ENCODE measurements around the gene SNX25. TPM values are rescaled to one million over a fixed set of nuclear protein-coding genes. Genes with fewer than 3 reads are reported as not detected.

The SNX25 gene
- total RNA-seq, 1 donor from 2014 or later: 29.5 TPM

GRCh38 chr4:185378264-185378663, 168.9 kb downstream of the SNX25 start:
- H3K27ac Mint-ChIP-seq (ENCODE audit: unreplicated experiment): no peak overlapping the region
- no peak overlapping the region for H3K4me2 ChIP-seq (ENCODE audit: low read length)

GRCh38 chr4:185379326-185380295, 170.2 kb downstream of the SNX25 start:
- Mint-ChIP-seq H3K36me3 (ENCODE audit: low read depth, unreplicated experiment) (peaks cover 24% of the 10 kb centered on the region), H3K4me3 (ENCODE audit: unreplicated experiment) (no peak overlapping the region), H3K27me3 (ENCODE audit: low read depth, unreplicated experiment) (no peaks in the 10 kb centered on the region), H3K9me3 (ENCODE audit: unreplicated experiment) (peaks cover 3% of the 10 kb centered on the region), H3K4me1 (ENCODE audit: low read depth, unreplicated experiment) (no peaks in the 10 kb centered on the region), H3K27ac (ENCODE audit: unreplicated experiment) (no peak overlapping the region)
- no peaks in the 10 kb centered on the region for H3K79me2 ChIP-seq (ENCODE audit: insufficient read depth, low read length)
- H3K27ac ChIP-seq (ENCODE audit: low read depth, low read length): no peak overlapping the region
- no peak for FAIRE-seq
- no peaks in the 10 kb centered on the region for H3K9me3 ChIP-seq (ENCODE audit: insufficient read depth, low read depth, low read length)
- H3K4me2 ChIP-seq (ENCODE audit: low read length): no peak overlapping the region
- no peak overlapping the region for H2AFZ ChIP-seq (ENCODE audit: low read depth, low read length)
- H4K20me1 ChIP-seq (ENCODE audit: insufficient read depth, low read length): no peaks in the 10 kb centered on the region
- no peak for DNase-seq (ENCODE audit: low read depth)
- no peak overlapping the region for H3K4me3 ChIP-seq (ENCODE audit: insufficient read depth, low read depth, low read length)
- no peaks in the 10 kb centered on the region for H3K4me1 ChIP-seq (ENCODE audit: insufficient read depth, low read length)
- H3K9ac ChIP-seq (ENCODE audit: low read length): no peak overlapping the region
- no peaks in the 10 kb centered on the region for H3K27me3 ChIP-seq (ENCODE audit: insufficient read depth, low read length)
- no peaks in the 10 kb centered on the region for H3K36me3 ChIP-seq (ENCODE audit: insufficient read depth, low read length)
- TF ChIP-seq CTCF (IDR thresholded peaks at IDR 0.05; ENCODE audit: insufficient read depth, low read depth, low read length) (no peak), EZH2 (IDR thresholded peaks at IDR 0.05; ENCODE audit: insufficient read depth, low read length) (no peak)

More at GRCh38 chr4:185378264-185378663, 168.9 kb downstream of the SNX25 start:
- H3K9me3 Mint-ChIP-seq (ENCODE audit: unreplicated experiment): peaks cover 3% of the 10 kb centered on the region
- FAIRE-seq (no peak), DNase-seq (ENCODE audit: low read depth) (no peak)
- Histone ChIP-seq H3K4me3 (ENCODE audit: insufficient read depth, low read depth, low read length) (no peak overlapping the region), H4K20me1 (ENCODE audit: insufficient read depth, low read length) (no peaks in the 10 kb centered on the region), H3K9ac (ENCODE audit: low read length) (no peak overlapping the region), H3K9me3 (ENCODE audit: insufficient read depth, low read depth, low read length) (no peaks in the 10 kb centered on the region), H2AFZ (ENCODE audit: low read depth, low read length) (no peak overlapping the region), H3K36me3 (ENCODE audit: insufficient read depth, low read length) (peaks cover 3% of the 10 kb centered on the region), H3K4me1 (ENCODE audit: insufficient read depth, low read length) (no peaks in the 10 kb centered on the region), H3K79me2 (ENCODE audit: insufficient read depth, low read length) (no peaks in the 10 kb centered on the region), H3K27ac (ENCODE audit: low read depth, low read length) (no peak overlapping the region), H3K27me3 (ENCODE audit: insufficient read depth, low read length) (no peaks in the 10 kb centered on the region)
- TF ChIP-seq CTCF (IDR thresholded peaks at IDR 0.05; ENCODE audit: insufficient read depth, low read depth, low read length) (no peak), EZH2 (IDR thresholded peaks at IDR 0.05; ENCODE audit: insufficient read depth, low read length) (no peak)
- peaks cover 21% of the 10 kb centered on the region for H3K36me3 Mint-ChIP-seq (ENCODE audit: low read depth, unreplicated experiment)
- H3K4me1 Mint-ChIP-seq (ENCODE audit: low read depth, unreplicated experiment): no peaks in the 10 kb centered on the region
- no peak overlapping the region for H3K4me3 Mint-ChIP-seq (ENCODE audit: unreplicated experiment)
- no peaks in the 10 kb centered on the region for H3K27me3 Mint-ChIP-seq (ENCODE audit: low read depth, unreplicated experiment)

GRCh38 chr4:185380320-185380719, 170.9 kb downstream of the SNX25 start:
- Histone ChIP-seq H3K36me3 (ENCODE audit: insufficient read depth, low read length) (no peaks in the 10 kb centered on the region), H3K4me3 (ENCODE audit: insufficient read depth, low read depth, low read length) (no peak overlapping the region), H3K4me1 (ENCODE audit: insufficient read depth, low read length) (no peaks in the 10 kb centered on the region), H4K20me1 (ENCODE audit: insufficient read depth, low read length) (no peaks in the 10 kb centered on the region), H2AFZ (ENCODE audit: low read depth, low read length) (no peak overlapping the region), H3K9ac (ENCODE audit: low read length) (no peak overlapping the region), H3K27me3 (ENCODE audit: insufficient read depth, low read length) (no peaks in the 10 kb centered on the region), H3K9me3 (ENCODE audit: insufficient read depth, low read depth, low read length) (no peaks in the 10 kb centered on the region), H3K27ac (ENCODE audit: low read depth, low read length) (no peak overlapping the region), H3K79me2 (ENCODE audit: insufficient read depth, low read length) (no peaks in the 10 kb centered on the region), H3K4me2 (ENCODE audit: low read length) (no peak overlapping the region)
- no peak for FAIRE-seq
- no peak overlapping the region for H3K27ac Mint-ChIP-seq (ENCODE audit: unreplicated experiment)
- no peak for TF ChIP-seq EZH2 (IDR thresholded peaks at IDR 0.05; ENCODE audit: insufficient read depth, low read length)
- H3K4me1 Mint-ChIP-seq (ENCODE audit: low read depth, unreplicated experiment): peaks cover 3% of the 10 kb centered on the region
- no peaks in the 10 kb centered on the region for H3K27me3 Mint-ChIP-seq (ENCODE audit: low read depth, unreplicated experiment)
- H3K9me3 Mint-ChIP-seq (ENCODE audit: unreplicated experiment): peaks cover 3% of the 10 kb centered on the region
- H3K4me3 Mint-ChIP-seq (ENCODE audit: unreplicated experiment): no peak overlapping the region
- no peak for DNase-seq (ENCODE audit: low read depth)
- H3K36me3 Mint-ChIP-seq (ENCODE audit: low read depth, unreplicated experiment): peaks cover 24% of the 10 kb centered on the region
